Vagina (tissue), 2 donors: Measurements from ENCODE around the gene PAXX. TPM values are rescaled to one million over a fixed set of nuclear protein-coding genes. Genes with fewer than 3 reads are reported as not detected.

Experiments used
- DNase-seq, 2 donors: peaks; one replicate each; pipeline ENCODE4 v3.0.0-alpha.2; 2017; ENCODE audit errors: extremely low spot score in 2 of 2
- H3K27ac ChIP-seq: fragments of 200-600 bp; sonication (generic); one replicate; pipeline ENCODE4 v1.5.1; 2019
- H3K27me3 ChIP-seq: fragments of 200-600 bp; sonication (generic); one replicate; pipeline ENCODE4 v1.5.1; 2019
- H3K36me3 ChIP-seq, 2 donors: fragments of 200-600 bp; sonication (generic); one replicate each; pipeline ENCODE4 v1.5.1; 2017 to 2019
- H3K4me1 ChIP-seq: fragments of 200-600 bp; sonication (generic); one replicate; pipeline ENCODE4 v1.5.1; 2019
- H3K4me3 ChIP-seq, 2 donors: fragments of 200-600 bp; sonication (generic); 1 replicate in 1 of 2; 2 replicates in 1 of 2; pipeline ENCODE4 v1.5.1; 2016 to 2019
- H3K9me3 ChIP-seq: fragments of 200-600 bp; sonication (generic); one replicate; pipeline ENCODE4 v1.5.1; 2019
- CTCF ChIP-seq, 3 experiments: fragments of 450-650 bp in 2 of 3; fragments of 200-600 bp in 1 of 3; sonication (generic) in 1 of 3; IDR thresholded peaks; one replicate each; pipeline ENCODE4 v1.5.1; 2017 to 2019; ENCODE audit warnings: antibody characterized with exemption in 3 of 3, mild to moderate bottlenecking in 2 of 3, moderate library complexity in 2 of 3
- POLR2A ChIP-seq, 2 donors: fragments of 450-650 bp; IDR thresholded peaks; one replicate each; pipeline ENCODE4 v1.6.1; 2017; ENCODE audit warnings: antibody characterized with exemption in 2 of 2, mild to moderate bottlenecking in 2 of 2, moderate library complexity in 2 of 2
- POLR2AphosphoS5 ChIP-seq, 2 donors: sonication (generic); formaldehyde crosslinking; IDR thresholded peaks; one replicate each; pipeline ENCODE4 v1.9.0; 2017; ENCODE audit warnings: antibody characterized with exemption in 2 of 2, mild to moderate bottlenecking in 2 of 2, low read depth in 1 of 2; ENCODE audit not compliant: insufficient read depth in 1 of 2
- intact Hi-C: fragments of 100-400 bp; cut with DNase I; formaldehyde crosslinking; loops from one replicate; pipeline ENCODE4 v1.15.1; 2023
- total RNA-seq: library from RNA; depleted of rRNA; stranded (reverse); fragments of >200 nt; gene quantifications from one replicate; pipeline ENCODE4 v1.2.3, GENCODE V29; 2016

Gene PAXX
- total RNA-seq, 1 donor from 2014 or later = 62.9 TPM

- no peaks in the 10 kb centered on the region for H3K9me3 ChIP-seq
- H3K4me1 ChIP-seq = peaks cover 32% of the 10 kb centered on the region
- intact Hi-C loops = no loop called here
- no peak overlapping the region for H3K4me3 ChIP-seq
- no peaks in the 10 kb centered on the region for H3K36me3 ChIP-seq
- no peak for DNase-seq
- H3K27ac ChIP-seq = no peak overlapping the region
- H3K27me3 ChIP-seq = no peaks in the 10 kb centered on the region
- TF ChIP-seq POLR2A (IDR thresholded peaks at IDR 0.05) (no peak), CTCF (IDR thresholded peaks at IDR 0.05) (no peak), POLR2AphosphoS5 (IDR thresholded peaks at IDR 0.05; ENCODE audit: insufficient read depth in 1 of 2, low read depth in 1 of 2) (no peak)
Observed at GRCh38 chr9:136972335-136972734, 19.9 kb upstream of the PAXX start.

GRCh38 chr9:136972743-136973142 lies 19.5 kb upstream of the PAXX start:
- Histone ChIP-seq H3K27ac (no peak overlapping the region), H3K4me3 (no peak overlapping the region), H3K36me3 (no peaks in the 10 kb centered on the region), H3K27me3 (no peaks in the 10 kb centered on the region), H3K9me3 (no peaks in the 10 kb centered on the region), H3K4me1 (peaks cover 35% of the 10 kb centered on the region)
- no peak for TF ChIP-seq POLR2AphosphoS5 (IDR thresholded peaks at IDR 0.05; ENCODE audit: insufficient read depth in 1 of 2, low read depth in 1 of 2)
- no peak for TF ChIP-seq CTCF (IDR thresholded peaks at IDR 0.05)
- TF ChIP-seq POLR2A (IDR thresholded peaks at IDR 0.05) = no peak
- no peak for DNase-seq
- intact Hi-C loops = no loop called here

GRCh38 chr9:136973618-136974617 lies 18.3 kb upstream of the PAXX start:
- no peaks in the 10 kb centered on the region for H3K27me3 ChIP-seq
- DNase-seq = no peak
- intact Hi-C loops = no loop called here
- no peaks in the 10 kb centered on the region for H3K9me3 ChIP-seq
- no peak overlapping the region for H3K4me3 ChIP-seq
- H3K36me3 ChIP-seq = no peaks in the 10 kb centered on the region
- no peak for TF ChIP-seq CTCF (IDR thresholded peaks at IDR 0.05)
- H3K27ac ChIP-seq = no peak overlapping the region
- H3K4me1 ChIP-seq = peaks cover 42% of the 10 kb centered on the region

- H3K4me1 ChIP-seq = peaks cover 42% of the 10 kb centered on the region
- peak overlapping the region; percentile 87 for H3K27ac ChIP-seq
Observed at GRCh38 chr9:136974817-136975535, 17.2 kb upstream of the PAXX start.

GRCh38 chr9:136975644-136976043 lies 16.6 kb upstream of the PAXX start:
- intact Hi-C loops = no loop called here

More at GRCh38 chr9:136974817-136975535, 17.2 kb upstream of the PAXX start:
- intact Hi-C loops = no loop called here
- no peaks in the 10 kb centered on the region for H3K36me3 ChIP-seq
- H3K4me3 ChIP-seq = no peak overlapping the region
- H3K27me3 ChIP-seq = no peaks in the 10 kb centered on the region
- DNase-seq = no peak
- TF ChIP-seq POLR2AphosphoS5 (IDR thresholded peaks at IDR 0.05; ENCODE audit: insufficient read depth in 1 of 2, low read depth in 1 of 2) (peak in 1 of 2 donors; percentile 16), POLR2A (IDR thresholded peaks at IDR 0.05) (no peak)
- H3K9me3 ChIP-seq = no peaks in the 10 kb centered on the region

More at GRCh38 chr9:136975644-136976043, 16.6 kb upstream of the PAXX start:
- no peaks in the 10 kb centered on the region for H3K9me3 ChIP-seq
- DNase-seq = no peak
- H3K4me1 ChIP-seq = peaks cover 43% of the 10 kb centered on the region
- TF ChIP-seq POLR2AphosphoS5 (IDR thresholded peaks at IDR 0.05; ENCODE audit: insufficient read depth in 1 of 2, low read depth in 1 of 2) (no peak), CTCF (IDR thresholded peaks at IDR 0.05) (no peak), POLR2A (IDR thresholded peaks at IDR 0.05) (no peak)
- H3K27ac ChIP-seq = peak overlapping the region; percentile 87
- no peaks in the 10 kb centered on the region for H3K27me3 ChIP-seq
- H3K36me3 ChIP-seq = no peaks in the 10 kb centered on the region
- no peak overlapping the region for H3K4me3 ChIP-seq
